LNCaP clone FGC (cell line): ENCODE measurements around the gene HKDC1.
"Not testable (repeated sequence)": the region's sequence is repeated elsewhere in the genome, so short reads cannot be mapped to it uniquely, and the experiment has no call there.

Experiments
- DNase-seq: peaks from one replicate; pipeline ENCODE4 v3.0.0-alpha.2; 2011; ENCODE audit warnings: low read depth
- H3K4me3 ChIP-seq: 2 replicates; pipeline ENCODE4 v1.5.1; 2011; ENCODE audit warnings: mild to moderate bottlenecking, low read depth, low read length, control low read depth
- TF ChIP-seq, protein P1 (sequence below): IDR thresholded peaks from 2 replicates; pipeline ENCODE4 v1.5.1; 2012; ENCODE audit warnings: mild to moderate bottlenecking; ENCODE audit not compliant: control insufficient read depth, insufficient read depth; ENCODE audit errors: extremely low read depth

The HKDC1 gene

DNA sequence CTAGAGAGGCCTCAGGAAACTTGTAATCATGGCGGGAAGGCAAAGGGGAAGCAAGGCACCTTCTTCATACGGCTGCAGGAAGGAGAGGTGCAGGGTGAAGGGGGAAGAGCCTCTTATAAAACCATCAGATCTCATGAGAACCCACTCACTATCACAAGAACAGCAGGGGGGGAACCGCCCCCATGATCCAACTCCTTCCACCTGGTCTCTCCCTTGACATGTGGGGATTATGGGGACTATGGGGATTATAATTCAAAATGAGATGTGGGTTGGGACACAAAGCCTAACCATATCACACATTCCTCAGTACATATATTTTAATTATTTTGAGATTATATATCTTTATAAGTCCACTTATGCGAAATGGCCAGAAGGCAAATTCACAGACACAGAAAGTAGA, 67.0 kb downstream of the HKDC1 start:
- DNase-seq = no peak
- TF ChIP-seq, protein P1, sequence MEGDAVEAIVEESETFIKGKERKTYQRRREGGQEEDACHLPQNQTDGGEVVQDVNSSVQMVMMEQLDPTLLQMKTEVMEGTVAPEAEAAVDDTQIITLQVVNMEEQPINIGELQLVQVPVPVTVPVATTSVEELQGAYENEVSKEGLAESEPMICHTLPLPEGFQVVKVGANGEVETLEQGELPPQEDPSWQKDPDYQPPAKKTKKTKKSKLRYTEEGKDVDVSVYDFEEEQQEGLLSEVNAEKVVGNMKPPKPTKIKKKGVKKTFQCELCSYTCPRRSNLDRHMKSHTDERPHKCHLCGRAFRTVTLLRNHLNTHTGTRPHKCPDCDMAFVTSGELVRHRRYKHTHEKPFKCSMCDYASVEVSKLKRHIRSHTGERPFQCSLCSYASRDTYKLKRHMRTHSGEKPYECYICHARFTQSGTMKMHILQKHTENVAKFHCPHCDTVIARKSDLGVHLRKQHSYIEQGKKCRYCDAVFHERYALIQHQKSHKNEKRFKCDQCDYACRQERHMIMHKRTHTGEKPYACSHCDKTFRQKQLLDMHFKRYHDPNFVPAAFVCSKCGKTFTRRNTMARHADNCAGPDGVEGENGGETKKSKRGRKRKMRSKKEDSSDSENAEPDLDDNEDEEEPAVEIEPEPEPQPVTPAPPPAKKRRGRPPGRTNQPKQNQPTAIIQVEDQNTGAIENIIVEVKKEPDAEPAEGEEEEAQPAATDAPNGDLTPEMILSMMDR = no peak
- H3K4me3 ChIP-seq = no peak overlapping the region

- TF ChIP-seq, protein P1 = no peak
- DNase-seq = no peak
- no peak overlapping the region for H3K4me3 ChIP-seq
These were observed 70.9 kb downstream of the HKDC1 start for GRCh38 chr10:69290993-69291392.

- TF ChIP-seq, protein P1 = no peak
These were observed 72.3 kb downstream of the HKDC1 start for GRCh38 chr10:69292459-69292858.

DNA sequence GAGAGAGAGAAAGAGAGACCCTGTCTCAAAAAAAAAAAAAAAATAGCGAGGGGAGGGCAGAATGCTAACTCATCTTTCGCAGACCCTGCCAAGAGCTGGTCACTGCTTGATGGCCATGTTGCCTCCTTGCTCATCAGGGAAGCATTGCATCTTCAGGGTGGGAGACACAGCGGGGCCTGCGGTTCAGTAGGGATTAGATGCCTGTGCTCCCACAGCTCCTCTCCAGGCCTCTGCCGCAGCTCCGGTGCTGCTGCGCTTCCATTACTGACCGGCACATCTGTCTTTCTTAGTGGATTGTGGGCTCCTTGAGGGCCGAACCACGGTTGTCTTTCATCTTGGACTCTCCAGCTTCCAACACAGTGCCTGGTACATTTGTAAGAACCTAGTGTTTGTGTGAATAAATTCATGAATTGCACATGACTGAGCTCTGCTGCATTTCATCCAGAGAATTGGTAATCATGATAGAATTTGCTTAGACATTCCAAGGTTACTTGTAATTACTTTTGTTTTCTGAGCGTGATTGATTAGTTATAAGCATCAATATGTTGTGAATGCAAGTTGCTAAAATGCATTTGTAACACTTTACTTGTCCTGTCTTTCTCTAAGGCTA, 75.0 kb downstream of the HKDC1 start:
- no peak for DNase-seq
- TF ChIP-seq, protein P1 = no peak
- H3K4me3 ChIP-seq = no peak overlapping the region

More at GRCh38 chr10:69292459-69292858, 72.3 kb downstream of the HKDC1 start:
- no peak for DNase-seq
- no peak overlapping the region for H3K4me3 ChIP-seq

DNA sequence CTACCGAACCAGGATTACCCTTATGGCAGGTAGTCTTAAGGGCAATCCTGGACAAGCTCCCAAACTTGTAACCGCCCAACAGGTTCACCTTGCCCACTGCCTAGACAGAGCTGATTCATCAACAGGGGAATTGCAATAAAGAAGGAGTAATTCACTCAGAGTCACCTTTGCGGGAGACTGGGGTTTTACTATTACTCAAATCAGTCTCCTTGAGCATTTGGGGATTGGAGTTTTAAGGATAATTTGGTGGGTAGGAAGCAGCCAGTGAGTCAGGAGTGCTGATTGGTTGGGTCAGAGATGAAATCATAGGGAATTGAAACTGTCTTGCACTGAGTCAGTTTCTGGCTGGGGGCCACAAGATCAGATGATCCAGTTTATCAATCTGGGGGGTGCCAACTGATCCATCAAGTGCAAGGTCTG, 83.5 kb downstream of the HKDC1 start:
- DNase-seq = no peak
- TF ChIP-seq, protein P1 = no peak
- H3K4me3 ChIP-seq = no peak overlapping the region

DNA sequence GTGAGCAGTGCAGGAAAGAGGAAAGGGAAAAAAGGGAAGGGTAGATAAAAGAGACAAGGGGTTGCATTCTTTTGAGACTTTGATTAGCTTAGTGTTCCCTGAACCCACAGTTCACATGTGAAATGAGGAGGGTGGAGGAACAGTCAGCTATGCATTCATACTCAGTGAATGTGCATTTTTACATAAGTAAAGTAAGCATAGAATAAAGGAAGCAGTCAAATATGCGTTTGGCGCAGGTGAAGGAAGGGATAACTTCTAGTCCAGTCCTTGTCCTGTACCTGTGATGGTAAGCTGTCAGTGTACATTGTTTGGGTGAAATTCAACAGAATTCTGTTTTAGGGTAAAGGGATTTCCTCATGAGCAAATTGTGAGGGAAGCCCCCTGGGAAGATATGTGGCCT, 86.3 kb downstream of the HKDC1 start:
- DNase-seq = no peak
- no peak overlapping the region for H3K4me3 ChIP-seq
- TF ChIP-seq, protein P1 = no peak

DNA sequence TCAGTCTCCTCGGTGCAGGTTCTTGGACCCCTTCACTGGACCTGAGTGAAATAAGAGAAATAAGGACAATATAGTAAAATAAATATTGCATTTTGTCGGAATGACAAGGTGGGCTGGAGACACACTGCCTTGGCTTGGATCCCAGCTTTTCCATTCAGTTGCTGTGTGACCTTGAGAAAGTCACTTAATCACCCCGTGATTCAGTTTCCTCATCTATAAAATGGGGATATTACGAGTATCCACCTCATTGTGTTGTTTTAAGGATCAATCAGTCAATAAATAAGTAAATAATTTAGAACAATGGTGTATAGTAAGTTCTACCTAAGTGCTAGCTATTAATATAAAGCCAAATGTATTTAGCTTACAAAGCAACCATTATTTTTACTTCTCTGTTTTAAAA, 87.3 kb downstream of the HKDC1 start:
- H3K4me3 ChIP-seq = no peak overlapping the region

DNA sequence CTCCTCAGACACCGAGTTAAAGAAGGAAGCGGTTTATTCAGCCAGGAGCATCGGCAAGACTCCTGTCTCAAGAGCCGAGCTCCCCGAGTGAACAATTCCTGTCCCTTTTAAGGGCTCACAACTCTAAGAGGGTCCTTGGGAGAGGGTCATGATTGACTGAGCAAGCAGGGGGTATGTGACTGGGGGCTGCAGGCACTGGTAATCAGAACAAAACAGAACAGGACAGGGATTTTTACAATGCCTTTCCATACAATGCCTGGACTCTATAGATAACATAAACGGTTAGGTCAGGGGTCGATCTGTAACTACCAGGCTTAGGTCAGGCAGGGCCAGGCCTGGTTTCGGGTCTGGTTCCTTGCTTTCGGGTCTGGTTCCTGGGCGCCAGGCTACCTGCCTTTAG, 88.2 kb downstream of the HKDC1 start:
- not testable (repeated sequence) for DNase-seq, H3K4me3 ChIP-seq

More for the DNA sequence above, 87.3 kb downstream of the HKDC1 start:
- TF ChIP-seq, protein P1 = no peak
- DNase-seq = no peak
